ENCODE results near the gene SUSD3.

Gene SUSD3

DNA sequence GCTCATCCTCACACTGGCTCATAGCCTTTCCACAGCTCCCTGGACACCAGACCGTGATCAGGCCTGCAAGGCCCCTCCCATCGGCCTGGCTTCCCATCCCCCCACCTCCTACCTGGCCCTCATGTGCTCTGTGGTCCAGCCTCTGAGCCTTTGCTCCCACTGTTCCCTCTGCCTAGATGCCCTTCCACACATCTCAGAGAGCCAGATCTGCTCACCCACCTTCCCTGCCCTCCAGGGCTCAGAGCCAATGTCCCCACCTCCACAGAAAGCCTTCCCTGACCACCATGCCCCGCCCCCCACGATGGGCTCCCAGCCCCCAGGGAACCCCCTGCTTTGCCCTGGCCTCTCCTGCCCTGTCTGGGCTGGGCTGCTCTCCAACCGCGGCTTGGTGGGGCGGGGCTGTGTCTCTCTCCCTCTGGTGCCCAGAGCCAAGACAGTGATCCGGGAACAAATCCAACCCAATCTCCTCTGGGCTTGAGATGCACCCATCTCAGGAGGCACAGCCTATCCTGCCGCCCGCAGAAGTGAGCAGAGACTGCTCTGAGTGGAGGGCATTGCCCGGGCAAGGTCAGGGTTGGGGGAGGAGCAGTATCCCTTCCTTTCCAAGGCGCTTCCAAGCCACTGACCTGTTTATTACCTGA lies 73.9 kb downstream of the SUSD3 start:
- Mint-ChIP-seq H3K27ac (peak overlapping the region; percentile 94 to 99), H3K27me3 (no peaks in the 10 kb centered on the region), H3K4me3 (peak overlapping the region; percentile 94 to 96), H3K4me1 (peaks cover 90% of the 10 kb centered on the region), H3K9me3 (no peaks in the 10 kb centered on the region)
- ATAC-seq: no peak
- DNase-seq: no peak

DNA sequence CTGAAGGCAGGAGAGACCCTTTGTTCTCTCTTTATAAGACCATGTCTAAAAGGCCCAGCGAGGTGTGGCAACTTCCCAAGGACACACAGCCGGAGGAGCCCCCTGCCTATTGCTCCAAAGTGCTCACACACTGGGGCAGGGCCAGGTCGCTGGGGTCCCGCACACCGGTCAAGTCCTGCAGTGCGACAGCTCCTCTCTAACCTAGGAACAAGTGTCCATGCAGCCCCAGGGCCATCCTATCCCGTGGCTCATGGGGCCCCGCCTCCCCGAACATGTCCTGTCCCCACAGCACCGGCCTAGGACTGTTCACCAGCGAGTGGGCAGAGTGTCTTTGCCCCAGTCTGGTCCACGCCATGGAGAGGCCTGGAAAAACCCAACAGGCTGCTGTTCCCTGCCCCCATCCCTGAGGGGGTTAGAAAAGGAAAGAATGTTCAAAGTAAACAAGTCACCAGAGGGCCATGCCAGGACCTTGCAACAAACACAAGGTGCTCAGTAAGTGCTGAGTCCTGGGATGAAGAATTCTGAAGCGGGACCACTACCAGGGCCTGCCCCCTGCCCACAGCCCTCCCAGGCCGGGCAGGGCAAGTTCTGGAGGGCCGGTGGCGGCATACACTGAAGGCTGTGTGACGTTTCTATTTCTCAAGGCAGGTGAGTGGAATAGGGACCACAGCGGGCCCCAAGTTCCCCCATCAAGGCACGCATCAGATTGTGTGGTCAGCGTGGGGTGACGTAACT lies 74.6 kb downstream of the SUSD3 start:
- DNase-seq: peak in 1 of 2 donors; percentile 83

GRCh38 chr9:93133681-93134014 lies 75.1 kb downstream of the SUSD3 start:
- DNase-seq: peak in 1 of 2 donors; percentile 63

More for the DNA sequence above, 74.6 kb downstream of the SUSD3 start:
- Mint-ChIP-seq H3K9me3 (no peaks in the 10 kb centered on the region), H3K27me3 (no peaks in the 10 kb centered on the region), H3K4me1 (peaks cover 90% of the 10 kb centered on the region), H3K4me3 (peak overlapping the region; percentile 94 to 96), H3K27ac (peak overlapping the region; percentile 94 to 99)
- ATAC-seq: peak; percentile 64

GRCh38 chr9:93134015-93134739 lies 75.7 kb downstream of the SUSD3 start, which contains the start of gene NINJ1:
NINJ1 (minus strand) TSS chr9:93134251; CDS start chr9:93134217, 34 bp downstream.
- Mint-ChIP-seq H3K27me3 (no peaks in the 10 kb centered on the region), H3K9me3 (no peaks in the 10 kb centered on the region), H3K27ac (peak within 1 kb of the TSS; percentile 94 to 99), H3K4me3 (peak within 1 kb of the TSS; percentile 94 to 96), H3K4me1 (peaks cover 87% of the 10 kb centered on the region)
- DNase-seq (peak; percentile 89 to 92), ATAC-seq (peak; percentile 87)

More at GRCh38 chr9:93133681-93134014, 75.1 kb downstream of the SUSD3 start:
- Mint-ChIP-seq H3K4me1 (peaks cover 90% of the 10 kb centered on the region), H3K27ac (peak overlapping the region; percentile 94 to 99), H3K9me3 (no peaks in the 10 kb centered on the region), H3K27me3 (no peaks in the 10 kb centered on the region), H3K4me3 (peak overlapping the region; percentile 94 to 96)
- no peak for ATAC-seq
